ENCODE results near the gene RAE1. TPM values are rescaled to one million over a fixed set of nuclear protein-coding genes. Genes with fewer than 3 reads are reported as not detected.
"Not testable (repeated sequence)": the region's sequence is repeated elsewhere in the genome, so short reads cannot be mapped to it uniquely, and the experiment has no call there.

RAE1 gene
- total RNA-seq, 3 donors from 2014 or later (not counting 1 experiment from before 2014, with no cell fraction given): 50.3 to 66.8 (median 52.5) TPM

DNA sequence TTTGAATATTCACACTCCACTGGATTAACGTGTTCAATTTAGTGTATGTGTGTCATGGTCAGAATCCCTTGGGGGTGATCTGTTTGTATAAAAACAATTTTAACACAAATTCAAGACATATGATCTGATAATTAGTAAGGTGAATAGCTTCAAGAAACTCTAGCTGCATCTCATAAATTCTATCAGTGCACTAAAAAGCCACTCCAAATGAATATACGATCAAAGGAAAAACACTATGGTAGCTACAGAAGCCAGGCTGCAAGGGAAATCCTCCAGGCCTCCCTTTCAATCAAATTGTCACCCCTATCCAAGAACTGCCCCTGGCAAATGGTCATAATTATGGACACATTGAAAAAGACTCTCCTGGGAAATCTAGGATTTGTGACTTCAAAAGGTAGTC is 9.4 kb upstream of the RAE1 start:
- no peaks in the 10 kb centered on the region for H3K36me3 ChIP-seq (ENCODE audit: control insufficient read depth, insufficient read depth, low read length)
- no peaks in the 10 kb centered on the region for H3K4me1 Mint-ChIP-seq
- peaks cover 11% of the 10 kb centered on the region for H3K27me3 ChIP-seq (ENCODE audit: control insufficient read depth, insufficient read depth, low read length)
- H3K9me3 ChIP-seq (ENCODE audit: control insufficient read depth, insufficient read depth, low read length): no peaks in the 10 kb centered on the region
- H3K4me3 ChIP-seq (ENCODE audit: low read length): no peak overlapping the region
- no peak overlapping the region for H3K27ac Mint-ChIP-seq
- intact Hi-C loops (cut with micrococcal nuclease): no loop called here
- no peaks in the 10 kb centered on the region for H3K9me3 Mint-ChIP-seq
- TF ChIP-seq, protein P1, sequence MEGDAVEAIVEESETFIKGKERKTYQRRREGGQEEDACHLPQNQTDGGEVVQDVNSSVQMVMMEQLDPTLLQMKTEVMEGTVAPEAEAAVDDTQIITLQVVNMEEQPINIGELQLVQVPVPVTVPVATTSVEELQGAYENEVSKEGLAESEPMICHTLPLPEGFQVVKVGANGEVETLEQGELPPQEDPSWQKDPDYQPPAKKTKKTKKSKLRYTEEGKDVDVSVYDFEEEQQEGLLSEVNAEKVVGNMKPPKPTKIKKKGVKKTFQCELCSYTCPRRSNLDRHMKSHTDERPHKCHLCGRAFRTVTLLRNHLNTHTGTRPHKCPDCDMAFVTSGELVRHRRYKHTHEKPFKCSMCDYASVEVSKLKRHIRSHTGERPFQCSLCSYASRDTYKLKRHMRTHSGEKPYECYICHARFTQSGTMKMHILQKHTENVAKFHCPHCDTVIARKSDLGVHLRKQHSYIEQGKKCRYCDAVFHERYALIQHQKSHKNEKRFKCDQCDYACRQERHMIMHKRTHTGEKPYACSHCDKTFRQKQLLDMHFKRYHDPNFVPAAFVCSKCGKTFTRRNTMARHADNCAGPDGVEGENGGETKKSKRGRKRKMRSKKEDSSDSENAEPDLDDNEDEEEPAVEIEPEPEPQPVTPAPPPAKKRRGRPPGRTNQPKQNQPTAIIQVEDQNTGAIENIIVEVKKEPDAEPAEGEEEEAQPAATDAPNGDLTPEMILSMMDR (IDR thresholded peaks at IDR 0.05): no peak
- no peaks in the 10 kb centered on the region for H3K4me1 ChIP-seq (ENCODE audit: control insufficient read depth, insufficient read depth, low read length)
- no peak for DNase-seq
- H3K4me3 Mint-ChIP-seq: no peak overlapping the region
- 67% methylated on average over 1 of the region's 2 CpGs for WGBS (ENCODE audit: insufficient coverage)
- ATAC-seq: no peak
- no peak overlapping the region for H3K27ac ChIP-seq (ENCODE audit: low read length)
- no peaks in the 10 kb centered on the region for H3K36me3 Mint-ChIP-seq
- H3K27me3 Mint-ChIP-seq (ENCODE audit: low read depth in 2 of 2): peaks cover 20 to 42% of the 10 kb centered on the region in 2 donors

DNA sequence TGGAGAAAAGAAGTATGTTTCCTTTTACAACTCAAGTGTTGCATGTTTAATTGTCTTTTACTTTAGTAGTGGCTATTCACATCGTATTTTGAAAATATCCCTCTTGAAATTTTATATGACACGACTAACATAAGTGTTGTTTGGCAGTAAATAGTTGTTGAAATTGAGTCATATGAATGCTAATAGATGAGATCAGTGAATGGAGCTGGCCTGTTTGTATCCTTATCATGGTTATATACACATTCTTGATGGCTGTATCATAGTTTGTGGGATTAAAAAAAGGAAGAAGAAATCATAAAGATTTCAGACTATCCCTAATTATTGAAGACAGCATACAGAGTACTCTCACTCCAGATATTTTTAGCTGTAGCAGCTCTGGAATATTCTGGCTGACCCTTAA is 8.2 kb upstream of the RAE1 start:
- Mint-ChIP-seq H3K27me3 (ENCODE audit: low read depth in 2 of 2) (peaks cover 19 to 40% of the 10 kb centered on the region in 2 donors), H3K4me1 (no peaks in the 10 kb centered on the region), H3K9me3 (no peaks in the 10 kb centered on the region), H3K4me3 (no peak overlapping the region), H3K36me3 (no peaks in the 10 kb centered on the region), H3K27ac (no peak overlapping the region)
- H3K4me1 ChIP-seq (ENCODE audit: control insufficient read depth, insufficient read depth, low read length): no peaks in the 10 kb centered on the region
- H3K9me3 ChIP-seq (ENCODE audit: control insufficient read depth, insufficient read depth, low read length): no peaks in the 10 kb centered on the region
- no peaks in the 10 kb centered on the region for H3K36me3 ChIP-seq (ENCODE audit: control insufficient read depth, insufficient read depth, low read length)
- TF ChIP-seq, protein P1 (IDR thresholded peaks at IDR 0.05): no peak
- ATAC-seq (no peak), DNase-seq (no peak)
- no peak overlapping the region for H3K4me3 ChIP-seq (ENCODE audit: low read length)
- H3K27me3 ChIP-seq (ENCODE audit: control insufficient read depth, insufficient read depth, low read length): peaks cover 7% of the 10 kb centered on the region
- intact Hi-C loops (cut with micrococcal nuclease): no loop called here
- H3K27ac ChIP-seq (ENCODE audit: low read length): no peak overlapping the region
- 40% methylated on average over 1 of the region's 2 CpGs for WGBS (ENCODE audit: insufficient coverage)

DNA sequence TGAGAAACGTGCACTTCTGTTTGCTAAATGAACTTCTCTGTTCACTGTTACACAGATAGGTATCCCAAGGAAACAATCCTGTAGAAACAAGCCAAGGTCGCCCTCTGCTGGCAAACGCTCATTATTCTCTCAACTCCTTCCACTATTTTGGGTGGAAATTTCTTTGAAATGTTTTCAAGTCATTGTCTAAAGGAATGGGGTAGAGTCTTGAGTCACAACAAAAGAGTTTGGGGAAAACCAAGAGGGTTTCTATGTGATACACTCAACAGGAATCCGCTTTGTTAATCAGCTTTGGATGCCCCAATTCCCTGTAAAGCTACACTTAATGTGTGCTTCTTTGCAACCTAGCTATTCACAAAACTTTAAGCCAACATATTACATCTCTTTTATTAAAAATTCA is 4.6 kb upstream of the RAE1 start:
- Histone ChIP-seq H3K27ac (ENCODE audit: low read length) (no peak overlapping the region), H3K4me3 (ENCODE audit: low read length) (no peak overlapping the region), H3K9me3 (ENCODE audit: control insufficient read depth, insufficient read depth, low read length) (no peaks in the 10 kb centered on the region), H3K27me3 (ENCODE audit: control insufficient read depth, insufficient read depth, low read length) (peaks cover 3% of the 10 kb centered on the region), H3K4me1 (ENCODE audit: control insufficient read depth, insufficient read depth, low read length) (peaks cover under 1% of the 10 kb centered on the region), H3K36me3 (ENCODE audit: control insufficient read depth, insufficient read depth, low read length) (no peaks in the 10 kb centered on the region)
- Mint-ChIP-seq H3K36me3 (no peaks in the 10 kb centered on the region), H3K4me3 (no peak overlapping the region), H3K4me1 (peaks cover 0 to 4% of the 10 kb centered on the region in 2 donors), H3K27me3 (ENCODE audit: low read depth in 2 of 2) (peaks cover 11 to 27% of the 10 kb centered on the region in 2 donors), H3K9me3 (no peaks in the 10 kb centered on the region), H3K27ac (no peak overlapping the region)
- TF ChIP-seq, protein P1 (IDR thresholded peaks at IDR 0.05): peak; percentile 77
- DNase-seq (peak; percentile 55 to 78), ATAC-seq (peak; percentile 35 to 59 (median 40))
- WGBS (ENCODE audit: insufficient coverage): 0% methylated on average over 2 of the region's 4 CpGs
- intact Hi-C loops (cut with micrococcal nuclease): loop anchor here (2.0 kb wide), 1 partner anchor 796 kb away; no protein-coding TSS in a partner anchor

DNA sequence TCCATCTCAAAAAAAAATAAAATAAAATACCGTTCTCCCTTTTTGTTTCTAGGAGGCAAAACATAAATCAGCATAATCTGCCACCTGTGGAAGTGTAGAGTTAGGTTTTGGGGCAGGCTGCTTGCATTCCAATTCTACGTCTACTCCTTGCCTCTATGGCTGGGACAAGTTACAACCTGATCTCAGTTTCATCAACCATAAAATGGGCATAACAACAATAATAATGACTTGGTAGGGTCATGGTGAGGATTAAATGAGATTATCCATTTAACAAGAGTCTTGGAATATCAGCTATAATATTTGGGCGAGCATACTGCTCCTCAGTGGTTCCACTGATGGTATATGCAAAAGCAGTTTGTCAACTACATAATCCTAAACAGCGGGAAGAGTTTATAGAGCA is 3.7 kb upstream of the RAE1 start:
- Histone ChIP-seq H3K9me3 (ENCODE audit: control insufficient read depth, insufficient read depth, low read length) (no peaks in the 10 kb centered on the region), H3K27me3 (ENCODE audit: control insufficient read depth, insufficient read depth, low read length) (peaks cover under 1% of the 10 kb centered on the region), H3K27ac (ENCODE audit: low read length) (no peak overlapping the region), H3K36me3 (ENCODE audit: control insufficient read depth, insufficient read depth, low read length) (no peaks in the 10 kb centered on the region), H3K4me3 (ENCODE audit: low read length) (no peak overlapping the region), H3K4me1 (ENCODE audit: control insufficient read depth, insufficient read depth, low read length) (peaks cover 10% of the 10 kb centered on the region)
- Mint-ChIP-seq H3K9me3 (no peaks in the 10 kb centered on the region), H3K27me3 (ENCODE audit: low read depth in 2 of 2) (peaks cover 4 to 18% of the 10 kb centered on the region in 2 donors), H3K27ac (no peak overlapping the region), H3K36me3 (no peaks in the 10 kb centered on the region), H3K4me3 (no peak overlapping the region), H3K4me1 (peaks cover 9 to 14% of the 10 kb centered on the region in 2 donors)
- no peak for ATAC-seq
- no peak for DNase-seq
- TF ChIP-seq, protein P1 (IDR thresholded peaks at IDR 0.05): no peak
- intact Hi-C loops (cut with micrococcal nuclease): loop anchor here (2.0 kb wide), 1 partner anchor 797 kb away; no protein-coding TSS in a partner anchor
- 75% methylated on average over 1 of the region's 4 CpGs for WGBS (ENCODE audit: insufficient coverage)

DNA sequence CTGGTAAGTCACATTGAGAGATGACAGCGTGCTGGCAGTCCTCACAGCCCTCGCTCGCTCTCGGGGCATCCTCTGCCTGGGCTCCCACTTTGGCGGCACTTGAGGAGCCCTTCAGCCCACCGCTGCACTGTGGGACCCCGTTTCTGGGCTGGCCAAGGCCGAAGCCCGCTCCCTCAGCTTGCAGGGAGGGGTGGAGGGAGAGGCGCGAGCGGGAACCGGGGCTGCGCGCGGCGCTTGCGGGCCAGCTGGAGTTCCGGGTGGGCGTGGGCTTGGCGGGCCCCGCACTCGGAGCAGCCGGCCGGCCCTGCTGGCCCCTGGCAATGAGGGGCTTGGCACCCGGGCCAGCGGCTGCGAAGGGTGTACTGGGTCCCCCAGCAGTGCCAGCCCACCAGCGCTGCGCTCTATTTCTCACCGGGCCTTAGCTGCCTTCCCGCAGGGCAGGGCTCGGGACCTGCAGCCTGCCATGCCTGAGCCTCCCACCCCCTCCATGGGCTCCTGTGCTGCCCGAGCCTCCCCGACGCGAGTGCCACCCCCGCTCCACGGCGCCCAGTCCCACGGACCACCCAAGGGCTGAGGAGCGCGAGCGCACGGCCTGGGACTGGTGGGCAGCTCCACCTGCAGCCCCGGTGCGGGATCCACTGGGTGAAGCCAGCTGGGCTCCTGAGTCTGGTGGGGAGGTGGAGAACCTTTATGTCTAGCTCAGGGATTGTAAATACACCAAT is 2.7 kb upstream of the RAE1 start:
- H3K4me1 ChIP-seq (ENCODE audit: control insufficient read depth, insufficient read depth, low read length); H3K27me3 Mint-ChIP-seq (ENCODE audit: low read depth in 2 of 2); H3K4me3 ChIP-seq (ENCODE audit: low read length); H3K27ac ChIP-seq (ENCODE audit: low read length); ATAC-seq; H3K27me3 ChIP-seq (ENCODE audit: control insufficient read depth, insufficient read depth, low read length); DNase-seq; H3K9me3 Mint-ChIP-seq; H3K36me3 Mint-ChIP-seq; H3K9me3 ChIP-seq (ENCODE audit: control insufficient read depth, insufficient read depth, low read length); intact Hi-C loops (cut with micrococcal nuclease); H3K27ac Mint-ChIP-seq; H3K36me3 ChIP-seq (ENCODE audit: control insufficient read depth, insufficient read depth, low read length); H3K4me3 Mint-ChIP-seq: not testable (repeated sequence)
- H3K4me1 Mint-ChIP-seq: peaks cover 18 to 22% of the 10 kb centered on the region in 2 donors
- WGBS (ENCODE audit: insufficient coverage): 82% methylated on average over 39 of the region's 47 CpGs
